ENCODE results near the gene WTIP.
A peak's percentile ranks its signal among the peaks of the same experiment; 100 is the strongest.

Gene WTIP

GRCh38 chr19:34479396-34479795 is 2.2 kb upstream of the WTIP start:
- DNase-seq: no peak

DNA sequence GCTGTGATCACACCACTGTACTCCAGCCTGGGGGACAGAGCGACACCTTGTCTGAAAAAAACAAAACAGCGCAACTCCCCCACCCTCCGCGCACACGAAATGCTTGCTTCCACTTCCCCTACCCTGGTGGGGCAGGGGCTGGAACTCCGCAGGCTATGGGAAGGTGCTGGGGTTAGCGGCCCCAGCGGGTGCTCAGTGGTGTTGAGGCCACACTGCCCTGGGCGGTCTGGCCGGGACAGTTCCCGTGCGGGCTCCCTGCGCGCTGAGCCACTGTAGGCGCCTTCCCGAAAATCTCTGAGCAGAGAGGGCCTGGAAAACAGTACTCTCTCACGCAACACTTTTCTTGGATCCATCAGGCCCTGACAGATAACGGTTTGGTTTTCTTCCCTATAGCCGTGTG is 1.1 kb upstream of the WTIP start:
- DNase-seq: no peak

DNA sequence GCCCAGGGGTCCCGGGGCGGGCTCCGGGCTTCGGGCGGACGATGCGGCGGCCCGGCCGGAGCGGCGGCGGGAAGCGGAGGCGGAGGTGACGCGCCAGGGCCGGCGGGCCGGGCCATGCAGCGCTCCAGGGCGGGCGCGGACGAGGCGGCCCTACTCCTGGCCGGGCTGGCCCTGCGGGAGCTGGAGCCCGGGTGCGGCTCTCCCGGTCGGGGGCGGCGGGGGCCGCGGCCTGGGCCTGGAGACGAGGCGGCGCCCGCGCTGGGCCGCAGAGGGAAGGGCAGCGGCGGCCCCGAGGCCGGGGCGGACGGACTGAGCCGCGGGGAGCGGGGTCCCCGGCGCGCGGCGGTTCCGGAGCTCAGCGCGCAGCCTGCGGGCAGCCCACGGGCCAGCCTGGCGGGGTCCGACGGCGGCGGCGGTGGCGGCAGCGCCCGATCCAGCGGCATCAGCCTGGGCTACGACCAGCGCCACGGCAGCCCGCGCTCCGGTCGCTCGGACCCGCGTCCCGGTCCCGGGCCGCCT is 362 bp downstream of the WTIP start:
- no peak for DNase-seq

DNA sequence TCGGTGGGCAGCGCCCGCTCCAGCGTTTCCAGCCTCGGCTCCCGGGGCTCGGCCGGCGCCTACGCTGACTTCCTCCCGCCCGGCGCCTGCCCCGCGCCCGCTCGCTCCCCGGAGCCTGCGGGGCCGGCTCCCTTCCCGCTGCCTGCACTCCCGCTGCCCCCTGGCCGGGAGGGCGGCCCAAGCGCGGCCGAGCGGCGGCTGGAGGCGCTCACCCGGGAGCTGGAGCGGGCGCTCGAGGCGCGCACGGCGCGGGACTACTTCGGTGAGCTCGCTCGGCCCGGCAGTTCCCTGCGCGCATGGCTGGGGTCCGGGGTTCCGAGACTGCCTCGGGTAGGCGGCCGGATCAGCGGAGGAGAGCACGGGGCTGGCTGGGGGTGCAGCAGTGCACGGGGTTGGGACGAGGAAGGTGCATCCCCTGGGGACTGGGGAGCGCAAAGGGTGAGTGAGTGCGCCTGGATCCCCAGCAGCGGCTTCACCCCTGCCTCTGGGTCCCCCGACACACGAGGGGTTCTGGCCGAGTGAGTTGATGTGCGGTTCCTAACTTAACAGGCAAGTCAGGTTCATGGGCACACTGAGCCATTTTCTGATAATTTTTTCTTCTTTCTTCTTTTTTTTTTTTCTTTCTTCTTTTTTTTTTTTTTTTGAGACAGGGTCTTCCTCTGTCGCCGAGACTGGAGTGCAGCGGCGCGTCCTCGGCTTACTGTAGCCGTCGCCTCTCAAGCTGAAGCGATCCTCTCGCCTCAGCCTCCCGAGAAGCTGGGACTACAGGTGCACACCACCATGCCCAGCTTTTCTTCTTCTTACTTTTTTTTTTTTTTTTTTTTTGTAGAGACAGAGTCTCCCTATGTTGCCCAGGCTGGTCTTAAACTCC is 1.1 kb downstream of the WTIP start:
- DNase-seq: no peak

DNA sequence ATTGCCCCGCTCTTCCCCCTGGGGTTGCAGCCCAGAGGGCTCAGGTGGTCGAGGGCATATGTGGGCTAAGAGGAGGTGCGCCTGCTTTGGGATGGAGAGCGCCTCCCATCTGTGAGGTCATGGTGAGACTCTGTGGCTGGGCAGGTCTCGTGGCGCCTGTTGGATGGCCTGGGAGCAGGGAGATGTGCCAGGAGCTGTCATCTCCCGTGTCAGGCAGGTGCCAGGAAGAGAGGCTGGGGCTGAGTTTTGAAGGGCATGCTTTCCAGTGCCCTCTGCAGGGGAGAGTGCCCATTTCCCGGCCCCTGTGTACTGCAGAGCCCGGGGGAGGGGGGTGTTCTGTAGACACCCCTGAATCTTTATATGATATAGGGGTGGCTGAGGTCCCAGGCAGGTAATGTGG is 2.8 kb downstream of the WTIP start:
- no peak for DNase-seq

DNA sequence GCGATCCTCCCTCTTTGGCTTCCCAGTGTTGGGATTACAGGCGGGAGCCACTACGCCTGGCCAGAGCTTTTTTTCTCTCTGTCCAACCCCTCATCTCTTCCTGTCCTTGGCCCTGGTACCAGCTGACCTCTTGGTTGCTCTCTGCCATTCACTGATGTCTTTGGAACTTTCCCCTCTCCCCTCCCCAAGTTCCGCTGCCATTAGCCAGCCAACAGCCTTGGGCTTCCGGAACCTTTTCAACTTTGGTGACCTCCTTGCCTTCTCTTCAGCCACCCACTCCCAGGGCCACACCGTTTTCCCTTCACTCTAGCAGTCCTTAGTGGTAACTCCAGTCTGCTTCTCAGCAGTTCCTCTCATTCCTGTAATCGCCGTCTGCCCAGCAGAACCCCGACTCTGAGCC is 4.3 kb downstream of the WTIP start:
- DNase-seq: no peak

- DNase-seq: no peak
Observed at GRCh38 chr19:34487651-34488051, 6.1 kb downstream of the WTIP start.

- DNase-seq: no peak
Observed at GRCh38 chr19:34489175-34489574, 7.6 kb downstream of the WTIP start.

DNA sequence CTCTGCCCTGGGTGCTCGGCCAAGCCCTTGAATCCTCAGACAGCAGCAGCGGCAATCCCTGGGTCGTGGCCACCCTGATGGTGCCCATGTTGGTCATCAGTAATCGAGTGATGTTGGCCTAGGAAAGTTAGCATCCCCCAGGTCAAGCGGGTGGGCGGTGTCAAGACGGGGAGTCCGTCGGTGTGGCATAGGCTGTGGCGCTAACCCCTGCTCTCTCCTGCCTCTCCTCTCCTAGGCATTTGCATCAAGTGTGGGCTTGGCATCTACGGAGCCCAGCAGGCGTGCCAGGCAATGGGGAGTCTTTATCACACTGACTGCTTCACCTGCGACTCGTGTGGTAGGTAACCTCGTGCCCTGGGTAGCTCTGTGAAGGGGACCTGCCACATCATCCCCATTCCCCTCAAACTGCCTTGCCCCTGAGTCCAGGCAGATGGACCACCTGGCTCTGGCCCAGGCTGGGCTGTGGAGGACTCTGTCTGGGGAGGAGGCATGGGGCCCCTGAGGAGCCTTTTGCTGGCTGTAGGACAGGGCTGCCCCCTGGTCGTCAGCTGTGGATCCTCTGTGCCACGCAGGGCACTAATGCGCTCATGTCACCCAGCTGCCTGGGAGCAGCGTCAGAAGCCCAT is 8.7 kb downstream of the WTIP start:
- no peak for DNase-seq

DNA sequence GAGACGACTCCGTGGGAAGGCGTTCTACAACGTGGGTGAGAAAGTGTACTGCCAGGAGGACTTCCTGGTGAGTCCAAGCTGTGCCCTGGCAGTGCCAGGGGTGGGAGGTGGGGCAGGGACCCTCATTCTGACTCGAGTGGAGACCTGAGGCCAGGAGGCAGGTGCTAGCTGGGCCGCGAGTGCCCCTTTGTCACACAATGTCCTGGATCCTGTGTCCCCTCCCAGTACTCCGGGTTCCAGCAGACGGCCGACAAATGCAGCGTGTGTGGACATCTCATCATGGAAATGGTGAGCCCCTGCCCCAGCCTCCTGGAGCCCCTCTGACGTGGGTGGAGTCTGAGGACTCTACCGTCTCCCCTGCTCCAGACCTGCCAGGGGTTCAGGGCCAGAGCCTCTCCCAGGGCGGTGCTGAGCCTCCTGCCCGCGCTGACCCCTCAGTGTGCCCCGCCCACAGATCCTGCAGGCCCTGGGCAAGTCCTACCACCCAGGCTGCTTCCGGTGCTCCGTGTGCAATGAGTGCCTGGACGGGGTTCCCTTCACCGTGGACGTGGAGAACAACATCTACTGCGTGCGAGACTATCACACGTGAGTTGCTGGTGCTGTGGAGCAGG is 11.6 kb downstream of the WTIP start:
- no peak for DNase-seq

GRCh38 chr19:34493649-34494044 is 12.1 kb downstream of the WTIP start:
- DNase-seq: no peak

- no peak for DNase-seq
Observed at GRCh38 chr19:34494601-34495000, 13.0 kb downstream of the WTIP start.

- no peak for DNase-seq
Observed at GRCh38 chr19:34495416-34495815, 13.9 kb downstream of the WTIP start.

- DNase-seq: no peak
Observed at GRCh38 chr19:34497112-34497805, 15.7 kb downstream of the WTIP start.

DNA sequence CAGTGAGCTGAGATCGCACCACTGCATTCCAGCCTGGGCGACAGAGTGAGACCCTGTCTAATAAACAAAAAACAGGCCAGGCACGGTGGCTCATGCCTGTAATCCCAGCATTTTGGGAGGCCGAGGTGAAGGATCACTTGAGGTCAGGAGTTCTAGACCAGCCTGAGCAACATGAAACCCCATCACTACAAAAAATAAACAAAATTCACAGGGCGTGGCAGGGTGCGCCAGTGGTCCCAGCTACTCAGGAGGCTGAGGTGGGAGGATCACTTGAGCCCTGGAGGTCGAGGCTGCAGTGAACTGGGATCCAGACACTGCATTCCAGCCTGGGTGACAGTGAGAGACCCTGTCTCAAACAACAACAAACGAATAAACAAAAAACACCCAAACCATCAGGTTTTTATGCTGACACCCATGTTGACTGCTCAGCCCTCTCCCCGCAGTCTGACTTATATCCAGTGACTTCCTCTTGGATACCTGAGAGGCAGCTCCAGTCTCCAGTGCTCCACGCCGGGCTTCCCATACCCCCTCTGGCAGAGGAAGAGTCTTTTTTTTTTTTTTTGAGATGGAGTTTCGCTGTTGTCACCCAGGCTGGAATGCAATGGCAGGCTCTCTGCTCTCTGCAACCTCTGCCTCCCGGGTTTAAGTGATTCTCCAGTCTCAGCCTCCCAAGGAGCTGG is 17.7 kb downstream of the WTIP start:
- no peak for DNase-seq

GRCh38 chr19:34500656-34501120 is 19.1 kb downstream of the WTIP start:
- DNase-seq: no peak

DNA sequence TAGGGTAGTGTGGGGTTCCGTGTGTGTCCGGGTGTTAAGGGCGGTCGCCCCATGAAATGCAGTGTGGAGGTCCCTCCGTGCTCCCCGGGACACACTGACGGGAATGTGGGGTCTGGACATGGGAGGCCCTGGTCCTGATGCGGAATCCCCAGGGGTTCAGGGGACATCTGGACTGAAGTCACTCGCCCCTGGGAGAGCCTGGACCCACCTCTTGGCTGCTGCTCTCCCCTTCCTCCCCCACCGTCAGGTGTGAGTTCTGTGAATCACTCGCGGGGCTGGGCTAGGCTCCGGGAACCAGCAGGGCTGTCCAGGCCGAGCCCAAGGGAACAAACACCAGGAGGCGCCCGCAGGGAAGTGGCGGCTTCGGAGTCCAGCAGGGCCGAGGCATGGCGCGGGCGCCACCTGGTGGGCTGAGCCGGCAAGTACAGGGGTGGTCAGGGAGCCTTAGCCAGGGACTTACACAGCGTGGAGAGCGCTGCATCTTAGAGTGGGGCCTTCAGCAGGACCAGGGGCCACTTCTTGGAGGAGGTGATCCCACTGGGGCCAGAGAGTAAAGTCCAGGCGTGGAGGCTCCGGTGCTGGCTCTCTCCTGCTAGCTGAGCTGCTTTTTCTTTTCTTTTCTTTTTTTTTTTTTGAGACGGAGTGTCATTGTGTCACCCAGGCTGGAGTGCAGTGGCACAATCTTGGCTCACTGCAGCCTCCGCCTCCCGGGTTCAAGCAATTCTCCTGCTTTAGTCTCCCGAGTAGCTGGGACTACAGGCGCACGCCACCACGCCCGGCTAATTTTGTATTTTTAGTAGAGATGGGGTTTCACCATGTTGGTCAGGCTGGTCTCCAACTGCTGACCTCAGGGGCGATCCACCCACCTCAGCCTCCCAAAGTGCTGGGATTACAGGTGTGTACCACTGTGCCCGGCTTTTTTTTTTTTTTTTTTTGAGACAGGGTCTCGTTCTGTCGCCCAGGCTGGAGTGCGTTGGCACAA is 20.1 kb downstream of the WTIP start:
- DNase-seq: peak; percentile 89

DNA sequence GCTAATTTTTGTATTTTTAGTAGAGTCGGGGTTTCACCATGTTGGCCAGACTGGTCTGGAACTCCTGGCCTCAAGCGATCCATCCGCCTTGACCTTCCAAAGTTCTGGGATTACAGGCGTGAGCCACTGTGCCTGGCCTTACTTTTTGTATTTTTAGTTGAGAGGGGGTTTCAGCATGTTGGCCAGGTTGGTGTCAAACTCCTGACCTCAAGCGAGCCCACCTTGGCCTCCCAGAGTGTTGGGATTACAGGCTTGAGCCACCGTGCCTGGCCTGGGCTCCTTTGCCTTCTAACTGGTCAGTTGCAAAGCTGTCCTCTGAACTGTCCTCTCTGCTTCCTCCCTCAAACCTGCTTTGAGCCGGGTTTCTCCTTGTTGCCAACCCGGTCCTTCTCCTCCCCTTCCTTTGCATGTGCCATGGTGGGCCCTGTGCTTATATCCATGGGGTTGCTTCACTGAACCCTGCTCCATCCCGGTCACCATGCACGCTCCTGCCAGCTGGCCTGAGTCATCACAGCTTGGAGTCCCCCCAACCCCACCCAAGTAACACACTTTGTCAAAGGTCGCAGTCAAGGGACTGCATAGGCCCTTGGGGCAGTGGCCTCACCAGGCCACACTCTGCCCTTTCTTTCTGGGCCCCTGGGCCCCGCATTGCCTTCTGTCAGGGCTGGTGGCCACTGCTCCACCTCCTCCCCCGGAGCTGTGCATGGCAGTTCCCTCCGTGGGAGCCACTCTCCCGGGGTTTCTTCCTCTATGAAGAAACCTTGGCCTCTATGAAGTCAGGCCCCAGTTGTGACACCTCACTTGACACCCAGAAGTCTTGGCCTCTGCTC is 21.2 kb downstream of the WTIP start:
- DNase-seq: no peak

- DNase-seq: no peak
Observed at GRCh38 chr19:34503531-34504272, 22.1 kb downstream of the WTIP start.

Data from hematopoietic multipotent progenitor cell treated with erythropoietin and hydrocortisone succinate and interleukin-3 and kit ligand, for 6 days (in vitro differentiated cells).